ENCODE results near the gene PRKCH.

The PRKCH gene

GRCh38 chr14:61542848-61543790 lies 221.7 kb downstream of the PRKCH start:
- H3K4me3 ChIP-seq (ENCODE audit: low read depth, low read length), result no peak overlapping the region
- no peaks in the 10 kb centered on the region for H3K4me1 ChIP-seq (ENCODE audit: control insufficient read depth, insufficient read depth, low read length)
- peaks cover 0 to 6% of the 10 kb centered on the region in 2 experiments; a peak in 1 of 3 replicates for H3K36me3 ChIP-seq (ENCODE audit: control insufficient read depth in 2 of 2, insufficient read depth in 1 of 2, low read length in 2 of 2)
- TF ChIP-seq KLF16 (tag by site-specific recombination; IDR thresholded peaks at IDR 0.05) (no peak), PRDM1 (tag by site-specific recombination; IDR thresholded peaks at IDR 0.05) (peak; percentile 43; the same call in 1 of the 2 replicates)
- ChIA-PET POLR2A (no interaction called here), CTCF (interaction anchor here (0.6 to 0.7 kb wide), 2 partner anchors 82 to 246 kb away, joined by 3 to 5 read pairs; no protein-coding TSS in a partner anchor)
- no peak overlapping the region for H3K27ac ChIP-seq (ENCODE audit: extremely low read depth, low read depth, low read length)
- no peaks in the 10 kb centered on the region for H3K9me3 ChIP-seq (ENCODE audit: control insufficient read depth, insufficient read depth, low read depth, low read length)

- Histone ChIP-seq H3K9me3 (ENCODE audit: control insufficient read depth, insufficient read depth, low read depth, low read length) (no peaks in the 10 kb centered on the region), H3K4me3 (ENCODE audit: low read depth, low read length) (no peak overlapping the region), H3K27ac (ENCODE audit: extremely low read depth, low read depth, low read length) (no peak overlapping the region), H3K36me3 (ENCODE audit: control insufficient read depth in 2 of 2, insufficient read depth in 1 of 2, low read length in 2 of 2) (peaks cover 0 to 10% of the 10 kb centered on the region in 2 experiments; a peak in 2 of 3 replicates), H3K4me1 (ENCODE audit: control insufficient read depth, insufficient read depth, low read length) (no peaks in the 10 kb centered on the region)
- ChIA-PET CTCF (no interaction called here), POLR2A (no interaction called here)
- no peak for TF ChIP-seq SP2 (tag by site-specific recombination; IDR thresholded peaks at IDR 0.05)
- TF ChIP-seq ZNF555 (tag by site-specific recombination; conservative IDR thresholded peaks at IDR 0.05), result no peak
- TF ChIP-seq ZNF645 (tag by site-specific recombination; IDR thresholded peaks at IDR 0.05), result no peak
- TF ChIP-seq SETDB1 (IDR thresholded peaks at IDR 0.05; ENCODE audit: insufficient read length, low read length), result no peak
- no peak for TF ChIP-seq YY2 (tag by site-specific recombination; IDR thresholded peaks at IDR 0.05)
Measured at GRCh38 chr14:61543946-61544345, 222.6 kb downstream of the PRKCH start.

- peaks cover 0 to 17% of the 10 kb centered on the region in 2 experiments for H3K36me3 ChIP-seq (ENCODE audit: control insufficient read depth in 2 of 2, insufficient read depth in 1 of 2, low read length in 2 of 2)
- ChIA-PET CTCF (interaction anchor here (0.6 to 1.2 kb wide), 2 partner anchors 39 to 73 kb away, joined by 3 to 4 read pairs; no protein-coding TSS in a partner anchor), POLR2A (no interaction called here)
- no peaks in the 10 kb centered on the region for H3K9me3 ChIP-seq (ENCODE audit: control insufficient read depth, insufficient read depth, low read depth, low read length)
- no peak overlapping the region for H3K4me3 ChIP-seq (ENCODE audit: low read depth, low read length)
- TF ChIP-seq ZNF362 (tag by site-specific recombination; IDR thresholded peaks at IDR 0.05) (no peak), ZNF629 (tag by site-specific recombination; IDR thresholded peaks at IDR 0.05) (no peak), ZNF114 (tag by site-specific recombination; IDR thresholded peaks at IDR 0.05) (no peak), ZNF138 (tag by site-specific recombination; IDR thresholded peaks at IDR 0.05; ENCODE audit: borderline replicate concordance) (no peak), ZNF513 (tag by site-specific recombination; IDR thresholded peaks at IDR 0.05) (no peak), SP3 (tag by site-specific recombination; IDR thresholded peaks at IDR 0.05) (no peak), SCRT2 (tag by site-specific recombination; IDR thresholded peaks at IDR 0.05) (no peak), ZNF558 (tag by site-specific recombination; IDR thresholded peaks at IDR 0.05) (no peak), ZNF792 (tag by site-specific recombination; IDR thresholded peaks at IDR 0.05) (no peak), ZBTB48 (tag by site-specific recombination; IDR thresholded peaks at IDR 0.05) (no peak), MYNN (tag by site-specific recombination; IDR thresholded peaks at IDR 0.05; ENCODE audit: borderline replicate concordance) (no peak), ZNF521 (tag by site-specific recombination; IDR thresholded peaks at IDR 0.05) (no peak), ZNF692 (tag by site-specific recombination; IDR thresholded peaks at IDR 0.05) (no peak)
- H3K4me1 ChIP-seq (ENCODE audit: control insufficient read depth, insufficient read depth, low read length), result no peaks in the 10 kb centered on the region
- no peak overlapping the region for H3K27ac ChIP-seq (ENCODE audit: extremely low read depth, low read depth, low read length)
Measured at GRCh38 chr14:61544448-61545330, 223.3 kb downstream of the PRKCH start.
